Upper lobe of right lung (tissue), 1 donor: Measurements from ENCODE around the gene PCDHGB5. TPM values are rescaled to one million over a fixed set of nuclear protein-coding genes. Genes with fewer than 3 reads are reported as not detected.

Source experiments
- ATAC-seq: fragments of 200-7000 bp; cut with Tn5 transposase; one replicate; pipeline ENCODE4 v1.9.1; 2020; ENCODE audit warnings: mild to moderate bottlenecking, moderate library complexity
- DNase-seq: peaks from one replicate; pipeline ENCODE4 v3.0.0-alpha.2; 2020
- H3K27ac ChIP-seq: fragments of 200-600 bp; one replicate; pipeline ENCODE4 v1.8.0; 2022
- H3K27me3 ChIP-seq: fragments of 200-600 bp; one replicate; pipeline ENCODE4 v1.8.0; 2022; ENCODE audit warnings: mild to moderate bottlenecking
- H3K36me3 ChIP-seq: fragments of 200-600 bp; one replicate; pipeline ENCODE4 v1.8.0; 2022
- H3K4me1 ChIP-seq: fragments of 200-600 bp; one replicate; pipeline ENCODE4 v1.8.0; 2022
- H3K4me3 ChIP-seq: fragments of 200-600 bp; one replicate; pipeline ENCODE4 v1.8.0; 2022; ENCODE audit warnings: mild to moderate bottlenecking
- H3K9me3 ChIP-seq: fragments of 200-600 bp; one replicate; pipeline ENCODE4 v1.8.0; 2022
- CTCF ChIP-seq: fragments of 200-600 bp; IDR thresholded peaks from one replicate; pipeline ENCODE4 v1.8.0; 2022; ENCODE audit warnings: antibody characterized with exemption
- intact Hi-C: fragments of 100-400 bp; cut with DNase I; formaldehyde crosslinking; loops from one replicate; pipeline ENCODE4 v1.11.0; 2022
- total RNA-seq: library from RNA; stranded (reverse); fragmentation: NEBNext Ultra II Directional; extraction: Animal tissue kit (Norgen Biotek cat#: 25700); gene quantifications from one replicate; pipeline ENCODE4 v1.2.1, GENCODE V29; 2021
- donor health status: DM: no; HTN: yes; CAD: no; lungs with severe emphysema.

Gene PCDHGB5
- total RNA-seq, 1 donor from 2014 or later = 11.0 TPM

- no peak for TF ChIP-seq CTCF
- Histone ChIP-seq H3K4me3 (no peak overlapping the region), H3K27ac (no peak overlapping the region), H3K4me1 (no peaks in the 10 kb centered on the region), H3K36me3 (no peaks in the 10 kb centered on the region), H3K9me3 (peaks cover 18% of the 10 kb centered on the region), H3K27me3 (no peaks in the 10 kb centered on the region)
- ATAC-seq (no peak), DNase-seq (no peak)
- intact Hi-C loops = no loop called here
These were observed 36.3 kb downstream of the PCDHGB5 start for GRCh38 chr5:141434006-141434405.

DNA sequence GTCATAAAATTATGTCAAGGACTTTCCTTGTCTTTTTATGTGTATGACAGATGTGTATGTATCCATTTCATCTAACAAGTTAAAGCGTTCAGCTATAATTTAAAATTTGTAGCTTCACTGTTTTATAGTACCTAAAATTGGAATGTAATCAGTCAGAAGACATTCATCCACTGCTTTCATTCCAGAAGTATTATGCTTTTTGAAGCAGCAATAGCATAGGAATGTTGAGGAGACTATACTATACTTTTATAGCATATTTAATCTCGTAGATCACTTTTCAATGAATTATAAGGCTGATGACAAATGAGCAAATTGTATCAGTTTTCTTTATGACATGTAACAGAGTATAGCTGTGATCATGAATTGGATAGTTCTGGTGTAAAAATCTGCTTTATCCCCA, 39.5 kb downstream of the PCDHGB5 start:
- H3K27ac ChIP-seq = no peak overlapping the region
- TF ChIP-seq CTCF = no peak
- DNase-seq = no peak
- intact Hi-C loops = no loop called here
- ATAC-seq = no peak
- H3K4me3 ChIP-seq = no peak overlapping the region
- H3K36me3 ChIP-seq = no peaks in the 10 kb centered on the region
- no peaks in the 10 kb centered on the region for H3K4me1 ChIP-seq
- peaks cover 12% of the 10 kb centered on the region for H3K9me3 ChIP-seq
- H3K27me3 ChIP-seq = no peaks in the 10 kb centered on the region

DNA sequence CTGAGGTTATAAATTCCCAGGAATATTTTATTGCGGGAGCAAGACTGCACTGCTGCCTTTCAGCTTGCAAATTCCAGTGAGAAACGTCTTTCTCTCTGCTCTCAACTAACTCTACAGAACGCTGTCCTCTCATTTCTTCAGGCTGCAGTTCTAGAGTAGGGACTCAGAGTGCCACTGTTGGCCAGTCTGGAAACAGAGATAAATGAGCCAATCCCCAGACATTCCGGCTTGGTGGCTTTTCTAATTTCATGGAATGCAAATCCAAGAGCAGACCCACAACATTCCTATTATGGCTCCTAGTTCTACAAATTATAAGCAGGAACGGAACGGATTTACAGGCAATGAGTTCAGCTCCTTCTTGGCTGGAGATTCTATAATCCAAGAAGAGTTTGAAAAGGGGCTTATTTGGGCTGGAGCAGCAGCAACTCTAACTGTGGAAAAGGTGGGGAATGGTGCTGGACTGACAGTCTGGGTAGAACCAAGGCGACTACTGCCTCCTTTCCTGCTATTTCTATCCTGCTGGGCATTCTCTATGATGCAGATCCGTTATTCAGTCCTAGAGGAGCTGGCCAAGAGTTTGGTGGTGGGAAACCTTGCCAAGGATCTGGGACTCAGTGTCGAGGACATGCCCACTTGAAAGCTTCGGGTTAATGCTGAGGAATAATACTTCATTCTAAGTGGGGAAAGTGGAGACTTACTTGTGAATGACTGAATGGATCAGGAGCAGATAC, 41.8 kb downstream of the PCDHGB5 start:
- intact Hi-C loops = no loop called here
- peaks cover 13% of the 10 kb centered on the region for H3K9me3 ChIP-seq
- ATAC-seq = no peak

GRCh38 chr5:141440341-141440740, 42.6 kb downstream of the PCDHGB5 start:
- Histone ChIP-seq H3K27ac (no peak overlapping the region), H3K4me3 (no peak overlapping the region), H3K36me3 (no peaks in the 10 kb centered on the region), H3K4me1 (no peaks in the 10 kb centered on the region), H3K9me3 (peaks cover 16% of the 10 kb centered on the region), H3K27me3 (no peaks in the 10 kb centered on the region)
- no peak for TF ChIP-seq CTCF
- DNase-seq = no peak
- ATAC-seq = no peak
- intact Hi-C loops = no loop called here

More for the DNA sequence above, 41.8 kb downstream of the PCDHGB5 start:
- H3K4me1 ChIP-seq = no peaks in the 10 kb centered on the region
- no peak for DNase-seq
- no peak overlapping the region for H3K27ac ChIP-seq
- no peaks in the 10 kb centered on the region for H3K27me3 ChIP-seq
- no peaks in the 10 kb centered on the region for H3K36me3 ChIP-seq
- H3K4me3 ChIP-seq = no peak overlapping the region
- no peak for TF ChIP-seq CTCF

GRCh38 chr5:141441571-141442170, 43.9 kb downstream of the PCDHGB5 start:
- intact Hi-C loops = no loop called here
- H3K4me3 ChIP-seq = no peak overlapping the region

More at GRCh38 chr5:141441571-141442170, 43.9 kb downstream of the PCDHGB5 start:
- Histone ChIP-seq H3K9me3 (peaks cover 19% of the 10 kb centered on the region), H3K27ac (no peak overlapping the region), H3K4me1 (no peaks in the 10 kb centered on the region), H3K36me3 (no peaks in the 10 kb centered on the region), H3K27me3 (no peaks in the 10 kb centered on the region)
- no peak for DNase-seq
- TF ChIP-seq CTCF = no peak
- no peak for ATAC-seq

Other genes with a start within 250 kb of the PCDHGB5 start
- gene PCDHB6, start 247.9 kb upstream of the PCDHGB5 start, total RNA-seq = 0.75 TPM
- gene PCDHB7, start 225.3 kb upstream of the PCDHGB5 start, total RNA-seq = 2.8 TPM
- 2.4 TPM for gene PCDHB8, start 220.2 kb upstream of the PCDHGB5 start, total RNA-seq
- 4.1 TPM for gene PCDHB16, start 215.6 kb upstream of the PCDHGB5 start, total RNA-seq
- 2.5 TPM for gene PCDHB9, start 210.8 kb upstream of the PCDHGB5 start, total RNA-seq
- gene PCDHB10, start 205.6 kb upstream of the PCDHGB5 start, total RNA-seq = 2.1 TPM
- gene PCDHB11, start 198.3 kb upstream of the PCDHGB5 start, total RNA-seq = 2.0 TPM
- 2.8 TPM for gene PCDHB12, start 189.2 kb upstream of the PCDHGB5 start, total RNA-seq
- 3.2 TPM for gene PCDHB13, start 184.0 kb upstream of the PCDHGB5 start, total RNA-seq
- 3.0 TPM for gene PCDHB14, start 174.6 kb upstream of the PCDHGB5 start, total RNA-seq
- 2.5 TPM for gene PCDHB15, start 152.6 kb upstream of the PCDHGB5 start, total RNA-seq
- gene SLC25A2, start 93.9 kb upstream of the PCDHGB5 start, total RNA-seq = 0.64 TPM
- 60.4 TPM for gene TAF7, start 77.2 kb upstream of the PCDHGB5 start, total RNA-seq
- 0.46 TPM for gene PCDHGA1, start 67.4 kb upstream of the PCDHGB5 start, total RNA-seq
- gene PCDHGA2, start 59.2 kb upstream of the PCDHGB5 start, total RNA-seq = 2.5 TPM
- gene PCDHGA3, start 54.1 kb upstream of the PCDHGB5 start, total RNA-seq = 1.7 TPM
- gene PCDHGB1, start 47.8 kb upstream of the PCDHGB5 start, total RNA-seq = 2.0 TPM
- 3.9 TPM for gene PCDHGA4, start 42.9 kb upstream of the PCDHGB5 start, total RNA-seq
- 3.8 TPM for gene PCDHGB2, start 38.0 kb upstream of the PCDHGB5 start, total RNA-seq
- 3.5 TPM for gene PCDHGA5, start 33.8 kb upstream of the PCDHGB5 start, total RNA-seq
- gene PCDHGB3, start 27.7 kb upstream of the PCDHGB5 start, total RNA-seq = 2.6 TPM
- gene PCDHGA6, start 24.1 kb upstream of the PCDHGB5 start, total RNA-seq = 3.9 TPM
- gene PCDHGA7, start 15.2 kb upstream of the PCDHGB5 start, total RNA-seq = 2.5 TPM
- 4.2 TPM for gene PCDHGB4, start 10.2 kb upstream of the PCDHGB5 start, total RNA-seq
- 1.2 TPM for gene PCDHGA8, start 5.3 kb upstream of the PCDHGB5 start, total RNA-seq
- 5.4 TPM for gene PCDHGA9, start 4.8 kb downstream of the PCDHGB5 start, total RNA-seq
- 7.5 TPM for gene PCDHGB6, start 10.1 kb downstream of the PCDHGB5 start, total RNA-seq
- 6.2 TPM for gene PCDHGA10, start 15.0 kb downstream of the PCDHGB5 start, total RNA-seq
- 15.4 TPM for gene PCDHGB7, start 19.7 kb downstream of the PCDHGB5 start, total RNA-seq
- 2.6 TPM for gene PCDHGA11, start 23.1 kb downstream of the PCDHGB5 start, total RNA-seq
- gene PCDHGA12, start 32.6 kb downstream of the PCDHGB5 start, total RNA-seq = 7.6 TPM
- gene PCDHGC3, start 78.0 kb downstream of the PCDHGB5 start, total RNA-seq = 109 TPM
- gene PCDHGC4, start 87.1 kb downstream of the PCDHGB5 start, total RNA-seq = 1.8 TPM
- 1.4 TPM for gene PCDHGC5, start 91.1 kb downstream of the PCDHGB5 start, total RNA-seq
- gene DIAPH1, start 221.1 kb downstream of the PCDHGB5 start, total RNA-seq = 118 TPM
- 42.1 TPM for gene HDAC3, start 238.9 kb downstream of the PCDHGB5 start, total RNA-seq
- gene RELL2, start 239.1 kb downstream of the PCDHGB5 start, total RNA-seq = 6.1 TPM